ENCODE measurements around the gene ACTR10. TPM values are rescaled to one million over a fixed set of nuclear protein-coding genes. Genes with fewer than 3 reads are reported as not detected.

The ACTR10 gene
- total and polyA plus RNA-seq, 2 of the 8 experiments (the other 6 are each of a cell fraction or from before 2014, with no cell fraction given): 15.4 to 34.6 TPM

DNA sequence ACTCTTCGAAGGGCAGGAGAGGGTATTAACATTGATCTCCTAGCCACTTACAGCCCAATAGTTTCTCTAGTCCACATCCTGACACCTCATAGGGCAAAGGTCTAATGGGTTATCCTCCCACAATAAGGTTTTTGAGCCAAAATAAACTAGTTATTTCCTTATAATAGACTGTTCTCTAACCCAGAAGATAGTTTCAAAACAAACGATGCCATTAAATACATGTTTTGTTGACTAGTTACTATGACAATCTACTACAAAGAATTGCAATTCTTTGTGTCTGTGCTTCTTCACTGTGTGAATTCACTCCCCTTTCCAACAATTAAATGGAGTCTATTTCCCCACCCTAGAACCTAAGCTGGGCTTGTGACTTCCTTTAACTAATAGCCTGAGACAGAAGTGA is 6.4 kb upstream of the ACTR10 start:
- Histone ChIP-seq H4K8ac (ENCODE audit: extremely low read depth, insufficient read depth, low read length) (no peak overlapping the region), H3K79me1 (ENCODE audit: low read depth, low read length) (no peaks in the 10 kb centered on the region), H3K56ac (replicated peaks; ENCODE audit: insufficient read length, low read depth, low read length) (no peak overlapping the region), H2AK5ac (ENCODE audit: low read depth, low read length) (no peak overlapping the region), H2BK120ac (replicated peaks; ENCODE audit: low read depth, low read length) (no peak overlapping the region), H2BK20ac (ENCODE audit: low read length) (no peak overlapping the region), H3K9me3 (ENCODE audit: insufficient read depth in 2 of 2, low read depth in 1 of 2, low read length in 1 of 2) (no peaks in the 10 kb centered on the region), H2AFZ (ENCODE audit: low read length) (no peak overlapping the region), H2BK15ac (ENCODE audit: low read length) (no peak overlapping the region), H3K23me2 (ENCODE audit: low read depth, low read length) (no peaks in the 10 kb centered on the region), H3K18ac (ENCODE audit: extremely low read depth, low read length) (no peak overlapping the region), H3K36me3 (ENCODE audit: control insufficient read depth in 2 of 4, insufficient read depth in 4 of 4, low read length in 3 of 4) (no peaks in the 10 kb centered on the region), H4K20me1 (replicated peaks in 1 of 2; ENCODE audit: control insufficient read depth in 1 of 2, insufficient read depth in 2 of 2, low read length in 2 of 2) (no peaks in the 10 kb centered on the region), H4K91ac (replicated peaks; ENCODE audit: insufficient read length, low read length) (no peak overlapping the region), H3K4me3 (ENCODE audit: extremely low read depth in 1 of 4, insufficient read depth in 2 of 4, low read depth in 3 of 4, low read length in 4 of 4) (no peak overlapping the region), H3K14ac (ENCODE audit: insufficient read length) (no peak overlapping the region), H3K79me2 (ENCODE audit: control insufficient read depth in 1 of 2, insufficient read depth in 2 of 2, low read length in 2 of 2) (no peaks in the 10 kb centered on the region), H2BK12ac (ENCODE audit: low read depth, low read length) (no peak overlapping the region), H3K27me3 (replicated peaks in 1 of 4; ENCODE audit: control insufficient read depth in 3 of 4, extremely low read depth in 1 of 4, insufficient read depth in 3 of 4, low read length in 3 of 4) (peaks cover 0 to 1% (median 0%) of the 10 kb centered on the region in 4 experiments; a peak in 1 of 7 replicates), H3K27ac (ENCODE audit: low read depth, low read length) (no peak overlapping the region), H3K4ac (replicated peaks; ENCODE audit: insufficient read length, low read depth, low read length) (no peak overlapping the region), H3K9ac (replicated peaks in 1 of 4; ENCODE audit: extremely low read depth in 1 of 4, low read depth in 3 of 4, low read length in 3 of 4) (no peak overlapping the region), H3K23ac (ENCODE audit: insufficient read length) (no peak overlapping the region), H3K4me1 (replicated peaks in 1 of 4; ENCODE audit: control insufficient read depth in 3 of 4, insufficient read depth in 4 of 4, low read length in 3 of 4) (no peaks in the 10 kb centered on the region), H2BK5ac (ENCODE audit: low read depth, low read length) (no peak overlapping the region), H4K5ac (ENCODE audit: insufficient read length, low read depth, low read length) (no peak overlapping the region), H3K4me2 (ENCODE audit: insufficient read depth in 1 of 2, low read depth in 2 of 2, low read length in 2 of 2) (no peak overlapping the region)
- CTCF ChIA-PET (ENCODE audit: partially characterized antibody): interaction anchor here (1.4 kb wide), 1 partner anchor 28 kb away, joined by 3 read pairs; no protein-coding TSS in a partner anchor
- DNase-seq (ENCODE audit: low read depth in 1 of 2, low spot score in 2 of 2) (no peak), FAIRE-seq (no peak)
- 91% methylated on average over 2 of the region's 2 CpGs; no CpG with 5 or more reads in 1 of the 2 experiments for WGBS, 2 experiments (ENCODE audit: extremely low coverage in 1 of 2, insufficient coverage in 1 of 2, insufficient read length in 1 of 2, insufficient replicate concordance in 2 of 2, low coverage in 1 of 2, low lambda C conversion rate in 2 of 2, missing lambda C conversion rate in 1 of 2)
- POLR2A ChIA-PET (ENCODE audit: partially characterized antibody): no interaction called here
- no peak for TF ChIP-seq CBX8 (IDR thresholded peaks at IDR 0.05; ENCODE audit: borderline replicate concordance, low read depth, low read length)
- no peak for TF ChIP-seq KDM5A (IDR thresholded peaks at IDR 0.05; ENCODE audit: low read length)
